ENCODE data around the gene CD6.

GRCh38 chr11:61018059-61018458, 46.6 kb downstream of the CD6 start:
- TF ChIP-seq ZNF274 (IDR thresholded peaks at IDR 0.05; ENCODE audit: low read depth, low read length) (no peak), YY1 (IDR thresholded peaks at IDR 0.05; ENCODE audit: insufficient read depth, insufficient read length) (no peak)
